HG03175 (cell line): ENCODE data around the gene TOM1L1.

Source experiments
- ATAC-seq: cut with Tn5 transposase; IDR thresholded peaks from one replicate; pipeline ENCODE4 v1.9.1; 2021; ENCODE audit warnings: mild to moderate bottlenecking, moderate library complexity; ENCODE audit not compliant: unreplicated experiment

Gene TOM1L1

GRCh38 chr17:54985476-54985875, 84.8 kb downstream of the TOM1L1 start:
- ATAC-seq, result no peak

- ATAC-seq, result no peak
These were observed 89.5 kb downstream of the TOM1L1 start for GRCh38 chr17:54990118-54990517.

GRCh38 chr17:54991567-54991966, 90.9 kb downstream of the TOM1L1 start:
- no peak for ATAC-seq

DNA sequence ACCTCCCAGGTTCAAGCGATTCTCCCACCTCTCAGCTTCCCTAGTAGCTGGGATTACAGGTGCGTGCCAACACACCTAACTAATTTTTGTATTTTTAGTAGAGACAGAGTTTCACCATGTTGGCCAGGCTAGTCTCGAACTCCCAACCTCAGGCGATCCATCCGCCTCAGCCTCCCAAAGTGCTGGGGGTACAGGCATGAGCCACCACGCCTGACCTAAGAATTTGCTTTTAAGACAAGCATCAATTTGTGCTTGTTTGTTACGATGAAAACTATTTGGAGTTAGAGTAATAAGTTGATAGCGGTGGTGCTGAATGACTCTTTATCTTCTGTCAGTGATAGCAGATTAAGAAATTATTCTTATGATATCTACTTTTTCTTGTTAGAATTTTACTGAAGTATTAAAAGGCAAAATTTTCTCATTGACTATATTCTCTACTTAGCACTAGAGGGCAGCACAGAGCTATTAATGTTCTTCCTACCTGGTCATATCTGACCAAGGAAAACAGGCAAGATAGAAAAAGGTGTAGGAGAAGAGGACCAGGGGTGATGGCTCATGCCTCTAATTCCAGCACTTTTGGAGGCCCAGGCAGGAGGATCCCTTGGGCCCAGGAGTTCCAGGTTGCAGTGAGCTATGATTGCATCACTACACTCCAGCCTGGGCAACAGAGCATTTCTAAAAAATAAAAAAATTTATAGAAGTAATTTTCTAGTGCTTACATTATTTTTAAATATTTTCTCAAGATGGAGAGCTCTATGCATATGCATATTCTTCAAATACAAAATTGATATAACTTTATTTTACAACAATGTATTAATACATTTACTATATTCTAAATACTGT, 92.4 kb downstream of the TOM1L1 start:
- ATAC-seq, result peak; percentile 70

DNA sequence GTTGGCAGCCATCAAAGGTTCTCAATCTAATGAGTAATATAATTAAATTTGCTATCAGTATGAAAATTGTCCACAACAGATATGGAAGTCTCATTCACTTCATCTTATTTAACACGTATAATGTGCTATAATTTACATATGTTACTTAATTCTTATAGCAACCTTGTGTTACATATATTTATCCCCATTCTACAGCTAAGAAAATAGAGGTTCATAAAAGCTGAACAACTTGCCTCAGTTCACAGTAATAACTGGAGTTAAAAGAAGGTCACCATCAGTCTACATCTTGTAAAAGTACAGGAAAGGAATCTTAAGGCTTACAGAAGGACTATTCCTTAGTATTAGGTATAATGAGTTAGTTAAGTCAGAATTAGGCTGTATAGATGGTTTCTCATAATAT, 95.8 kb downstream of the TOM1L1 start:
- no peak for ATAC-seq

GRCh38 chr17:55002458-55002857, 101.8 kb downstream of the TOM1L1 start:
- ATAC-seq, result no peak

DNA sequence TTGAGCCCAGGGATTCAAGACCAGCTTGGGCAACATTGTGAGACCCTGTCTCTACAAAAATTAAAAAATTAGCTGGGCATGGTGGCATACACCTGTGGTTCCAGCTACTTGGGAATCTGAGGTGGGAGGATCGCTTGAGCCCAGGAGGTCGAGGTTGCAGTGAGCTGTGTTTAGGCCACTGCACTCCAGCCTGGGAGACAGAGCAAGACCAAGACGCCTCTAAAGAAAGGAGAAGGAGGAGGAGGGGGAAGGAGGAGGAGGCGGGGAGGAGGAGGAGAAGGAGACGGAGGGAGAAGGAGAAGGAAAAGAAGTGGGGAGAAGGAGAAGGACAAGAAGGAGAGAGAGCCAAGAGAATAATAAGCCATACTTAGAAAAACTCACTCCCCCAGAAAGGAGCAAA, 103.8 kb downstream of the TOM1L1 start:
- ATAC-seq, result no peak

- ATAC-seq, result peak; percentile 70
These were observed 104.9 kb downstream of the TOM1L1 start for GRCh38 chr17:55005520-55005919.
